Hematopoietic multipotent progenitor cell treated with erythropoietin and hydrocortisone succinate and interleukin-3 and kit ligand, for 4 days (in vitro differentiated cells): ENCODE results near the gene S100A13.
A peak's percentile ranks its signal among the peaks of the same experiment; 100 is the strongest.
"Not testable (repeated sequence)": the region's sequence is repeated elsewhere in the genome, so short reads cannot be mapped to it uniquely, and the experiment has no call there.

Experiments used
- DNase-seq: peaks from one replicate; pipeline ENCODE4 v3.0.0-alpha.2; 2015

Gene S100A13

GRCh38 chr1:153598309-153599172 is 28.8 kb downstream of the S100A13 start:
- DNase-seq = peak; percentile 93

DNA sequence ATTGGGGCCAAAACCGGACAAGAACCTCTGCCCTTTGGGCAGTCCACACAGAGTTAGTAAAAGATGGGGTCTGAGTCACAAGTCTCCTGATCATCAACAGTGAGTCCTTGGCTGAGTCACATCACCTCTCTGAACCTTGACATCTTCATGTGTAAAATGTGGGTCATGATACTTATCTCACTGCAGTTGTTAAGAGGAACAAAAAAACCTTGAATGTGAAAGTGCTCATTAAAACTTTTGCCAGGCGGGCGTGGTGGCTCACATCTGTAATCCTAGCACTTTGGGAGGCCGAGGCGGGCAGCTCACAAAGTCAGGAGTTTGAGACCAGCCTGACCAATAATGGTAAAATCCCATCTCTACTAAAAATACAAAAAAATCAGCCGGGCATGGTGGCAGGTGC is 30.1 kb downstream of the S100A13 start:
- peak; percentile 51 for DNase-seq

GRCh38 chr1:153592748-153593147 is 34.6 kb downstream of the S100A13 start:
- no peak for DNase-seq

DNA sequence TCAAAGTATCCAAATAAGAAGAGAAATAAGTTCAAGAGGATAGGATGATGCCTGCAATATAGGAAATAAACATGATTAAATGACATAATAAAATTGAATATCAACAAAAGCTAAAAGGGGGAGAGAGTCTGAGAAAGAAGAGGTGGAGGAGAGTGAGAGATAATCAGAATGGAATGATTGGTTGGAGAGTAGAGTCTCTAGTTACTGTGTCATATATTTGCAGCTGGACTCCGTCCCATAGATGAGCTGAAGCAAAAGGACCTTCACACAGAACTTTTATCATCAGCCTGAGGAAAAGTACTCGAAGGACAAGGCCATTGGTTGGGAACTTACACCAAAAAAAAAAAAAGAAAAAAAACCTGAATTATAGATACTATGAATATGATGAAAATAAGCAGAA is 38.8 kb downstream of the S100A13 start:
- no peak for DNase-seq

- DNase-seq = not testable (repeated sequence)
Observed at GRCh38 chr1:153588033-153588432, 39.3 kb downstream of the S100A13 start.

DNA sequence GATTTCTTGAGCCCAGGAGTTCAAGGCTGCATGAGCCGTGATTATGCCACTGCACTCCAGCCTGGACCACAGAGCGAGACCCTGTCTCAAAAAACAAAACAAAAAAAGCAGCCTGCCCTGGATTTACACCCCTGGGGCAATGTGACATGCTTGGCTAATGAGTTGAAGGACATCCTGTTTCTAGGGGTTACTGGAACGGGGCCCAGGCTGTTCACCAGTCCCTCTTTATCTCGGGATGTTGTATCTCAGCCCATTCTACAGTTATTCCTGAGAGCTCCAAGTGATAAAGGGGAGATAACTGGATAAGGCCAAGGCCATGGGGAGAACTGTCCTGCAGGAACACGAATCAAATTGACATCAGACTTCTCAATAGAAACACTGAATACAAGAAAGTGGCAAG is 40.0 kb downstream of the S100A13 start:
- no peak for DNase-seq

DNA sequence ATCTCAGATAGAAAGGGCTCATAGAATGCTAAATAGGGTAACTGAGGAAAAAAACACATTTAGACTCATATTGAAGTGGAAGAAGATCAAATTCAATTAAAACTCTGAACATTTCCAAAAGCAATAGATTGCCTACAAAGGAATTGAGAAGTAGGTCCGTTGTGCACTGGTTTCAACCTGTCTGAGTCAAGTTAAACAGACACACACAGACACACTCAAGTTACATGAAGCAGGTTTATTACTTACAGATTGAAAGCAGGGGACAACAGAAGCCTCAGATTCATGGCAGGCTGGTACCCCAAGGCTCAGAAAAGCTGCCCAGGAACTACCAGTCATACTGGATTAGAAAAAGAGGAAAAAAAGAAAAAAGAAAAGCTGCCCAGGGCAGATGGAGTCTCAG is 41.0 kb downstream of the S100A13 start:
- no peak for DNase-seq

- no peak for DNase-seq
Observed at GRCh38 chr1:153585006-153585405, 42.3 kb downstream of the S100A13 start.

DNA sequence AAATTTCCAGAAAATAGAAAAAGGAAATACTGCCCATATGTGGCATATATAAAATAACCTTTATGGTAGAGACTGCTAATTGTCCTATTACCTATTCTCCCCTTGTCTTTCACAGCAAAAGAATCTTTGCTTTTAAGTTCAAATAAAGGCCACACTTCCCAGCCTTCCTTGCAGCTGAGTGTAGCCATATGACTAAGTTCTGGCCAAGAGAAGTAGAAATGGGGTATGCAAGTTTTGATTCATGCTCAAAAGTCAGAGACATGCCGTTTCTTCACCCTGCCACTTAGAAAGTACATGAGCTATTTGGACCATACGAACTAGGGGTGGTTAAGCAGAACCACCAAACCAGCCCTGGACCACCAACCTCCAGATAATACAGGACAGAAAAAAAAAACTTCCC is 43.3 kb downstream of the S100A13 start:
- DNase-seq = no peak

DNA sequence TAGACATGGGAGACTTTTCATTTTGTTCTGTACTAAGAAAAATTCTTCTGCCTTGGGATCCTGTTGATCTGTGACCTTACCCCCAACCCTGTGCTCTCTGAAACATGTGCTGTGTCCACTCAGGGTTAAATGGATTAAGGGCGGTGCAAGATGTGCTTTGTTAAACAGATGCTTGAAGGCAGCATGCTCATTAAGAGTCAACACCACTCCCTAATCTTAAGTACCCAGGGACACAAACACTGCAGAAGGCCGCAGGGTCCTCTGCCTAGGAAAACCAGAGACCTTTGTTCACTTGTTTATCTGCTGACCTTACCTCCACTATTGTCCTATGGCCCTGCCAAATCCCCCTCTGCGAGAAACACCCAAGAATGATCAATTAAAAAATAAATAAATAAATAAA is 43.8 kb downstream of the S100A13 start:
- DNase-seq = not testable (repeated sequence)

DNA sequence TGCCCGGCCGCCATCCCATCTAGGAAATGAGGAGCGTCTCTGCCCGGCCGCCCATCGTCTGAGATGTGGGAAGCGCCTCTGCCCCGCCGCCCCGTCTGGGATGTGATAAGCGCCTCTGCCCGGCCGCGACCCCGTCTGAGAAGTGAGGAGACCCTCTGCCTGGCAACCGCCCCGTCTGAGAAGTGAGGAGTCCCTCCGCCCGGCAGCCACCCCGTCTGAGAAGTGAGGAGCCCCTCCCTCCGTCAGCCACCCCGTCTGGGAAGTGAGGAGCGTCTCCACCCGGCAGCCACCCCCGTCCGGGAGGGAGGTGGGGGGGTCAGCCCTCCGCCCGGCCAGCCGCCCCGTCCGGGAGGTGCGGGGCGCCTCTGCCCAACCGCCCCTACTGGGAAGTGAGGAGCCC is 44.5 kb downstream of the S100A13 start:
- not testable (repeated sequence) for DNase-seq

DNA sequence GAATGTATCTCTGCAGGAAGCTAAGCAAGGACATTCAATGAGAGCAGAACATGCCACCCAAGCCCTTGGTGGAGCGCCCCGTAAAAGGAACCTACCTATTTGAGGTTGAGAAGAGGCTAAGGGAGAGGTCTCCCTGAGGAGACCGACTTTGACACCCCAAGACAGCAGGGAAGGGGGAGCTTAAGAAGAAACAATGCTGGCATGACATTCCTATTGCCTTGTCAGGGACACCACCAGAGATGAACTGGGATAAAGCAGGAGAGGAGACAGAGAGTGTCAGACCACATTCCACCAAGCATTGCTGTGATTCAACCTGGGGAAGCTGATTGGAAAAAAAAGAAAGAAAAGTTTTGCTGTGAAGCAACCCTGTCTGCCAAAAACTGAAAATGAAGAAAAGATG is 48.4 kb downstream of the S100A13 start:
- DNase-seq = no peak

- no peak for DNase-seq
Observed at GRCh38 chr1:153578490-153578889, 48.8 kb downstream of the S100A13 start.

DNA sequence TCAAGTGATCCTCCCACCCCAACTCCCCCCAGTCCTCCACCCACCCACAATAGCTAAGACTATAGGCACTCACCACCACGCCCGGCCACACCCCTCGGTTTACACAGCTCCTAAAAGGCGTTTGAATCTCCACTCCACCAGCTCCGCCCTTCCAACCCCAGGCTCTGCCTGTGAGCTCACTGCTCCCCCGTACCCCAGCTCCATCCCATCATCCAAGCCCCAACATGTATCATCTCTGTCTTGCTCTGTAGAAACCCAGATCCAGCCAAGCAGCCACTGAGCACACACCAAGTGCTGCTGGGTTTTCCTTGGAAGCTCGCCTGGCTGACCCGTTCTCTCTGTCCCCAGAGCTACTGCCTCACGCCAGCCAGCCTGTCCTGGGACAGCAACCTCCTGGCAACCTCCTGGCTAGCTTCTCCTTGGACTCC is 49.7 kb downstream of the S100A13 start:
- DNase-seq = peak; percentile 50

DNA sequence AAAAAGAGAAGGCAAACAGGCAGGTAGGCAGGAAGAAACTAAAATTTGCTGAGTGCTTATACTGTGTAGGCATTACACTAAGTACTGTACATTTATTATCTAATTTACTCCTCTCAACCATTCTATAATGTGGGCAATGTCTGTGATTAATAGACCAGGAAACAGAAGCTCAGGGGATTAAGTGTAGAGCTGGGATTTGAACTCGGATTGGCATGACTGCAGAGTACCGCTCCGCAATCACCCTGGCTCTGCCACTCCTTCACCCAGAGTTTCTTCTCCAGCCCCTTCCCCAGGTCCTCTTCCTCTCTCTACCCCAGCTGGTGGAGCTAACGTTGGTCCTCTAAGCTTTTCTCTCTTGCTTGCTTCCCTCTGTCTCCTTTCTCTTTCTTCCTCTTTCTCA is 50.2 kb downstream of the S100A13 start:
- no peak for DNase-seq

GRCh38 chr1:153575497-153575896 is 51.8 kb downstream of the S100A13 start:
- not testable (repeated sequence) for DNase-seq

DNA sequence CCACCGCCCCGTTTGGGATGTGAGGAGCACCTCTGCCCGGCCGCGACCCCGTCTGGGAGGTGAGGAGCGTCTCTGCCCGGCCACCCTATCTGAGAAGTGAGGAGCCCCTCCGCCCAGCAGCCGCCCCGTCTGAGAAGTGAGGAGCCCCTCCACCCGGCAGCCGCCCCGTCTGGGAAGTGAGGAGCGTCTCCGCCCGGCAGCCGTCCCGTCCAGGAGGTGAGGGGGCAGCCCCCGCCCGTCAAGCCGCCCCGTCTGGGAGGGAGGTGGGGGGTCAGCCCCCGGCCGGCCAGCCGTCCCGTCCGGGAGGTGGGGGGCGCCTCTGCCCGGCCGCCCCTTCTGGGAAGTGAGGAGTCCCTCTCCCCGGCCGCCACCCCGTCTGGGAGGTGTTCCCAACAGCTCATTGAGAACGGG is 52.2 kb downstream of the S100A13 start:
- not testable (repeated sequence) for DNase-seq

GRCh38 chr1:153573351-153573750 is 54.0 kb downstream of the S100A13 start:
- peak; percentile 52 for DNase-seq

DNA sequence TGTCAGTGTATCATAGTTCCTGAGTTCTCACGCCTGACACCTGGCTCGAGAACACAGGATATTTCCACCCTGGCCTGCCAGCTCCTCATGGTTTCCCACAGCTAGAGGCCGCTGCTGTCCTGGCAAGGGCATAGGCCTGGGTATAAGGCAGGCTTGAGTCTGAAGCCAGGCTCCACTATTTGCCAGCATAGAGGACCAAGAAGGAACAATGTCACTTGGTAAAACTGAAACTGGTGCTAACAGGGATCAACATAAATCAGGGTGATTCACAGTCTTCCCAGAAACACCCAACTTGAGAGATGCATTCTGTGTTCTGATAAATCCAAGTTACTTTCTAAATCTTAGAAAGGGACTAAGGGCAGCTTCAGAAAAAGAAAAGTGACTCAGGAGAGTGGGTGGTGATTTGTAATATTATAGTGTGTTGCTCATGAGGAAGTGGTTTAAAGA is 54.7 kb downstream of the S100A13 start:
- peak; percentile 90 for DNase-seq

GRCh38 chr1:153571706-153572105 is 55.6 kb downstream of the S100A13 start:
- no peak for DNase-seq

GRCh38 chr1:153570874-153571273 is 56.4 kb downstream of the S100A13 start:
- no peak for DNase-seq

GRCh38 chr1:153569465-153569864 is 57.8 kb downstream of the S100A13 start:
- DNase-seq = no peak
